Activated T-helper 1 cell treated with Interleukin-2 at 50 U/mL for 16 hours (primary cell): ENCODE results near the gene BPGM.
"Not testable (repeated sequence)": the region's sequence is repeated elsewhere in the genome, so short reads cannot be mapped to it uniquely, and the experiment has no call there.

ENCODE experiments used
- DNase-seq: peaks from one replicate; pipeline ENCODE4 v3.0.0-alpha.2; 2020; ENCODE audit warnings: low read depth

Gene BPGM

GRCh38 chr7:134632052-134632451 lies 14.6 kb upstream of the BPGM start:
- no peak for DNase-seq

- DNase-seq: no peak
Measured at GRCh38 chr7:134632937-134633540, 13.6 kb upstream of the BPGM start.

GRCh38 chr7:134636008-134636449 lies 10.6 kb upstream of the BPGM start:
- DNase-seq: no peak

- no peak for DNase-seq
Measured at GRCh38 chr7:134637441-134637840, 9.2 kb upstream of the BPGM start.

- no peak for DNase-seq
Measured at GRCh38 chr7:134637934-134638719, 8.5 kb upstream of the BPGM start.

- no peak for DNase-seq
Measured at GRCh38 chr7:134639061-134639460, 7.6 kb upstream of the BPGM start.

- DNase-seq: no peak
Measured at GRCh38 chr7:134639683-134640279, 6.9 kb upstream of the BPGM start.

- no peak for DNase-seq
Measured at GRCh38 chr7:134640842-134641715, 5.6 kb upstream of the BPGM start.

GRCh38 chr7:134641981-134642380 lies 4.7 kb upstream of the BPGM start:
- not testable (repeated sequence) for DNase-seq

- DNase-seq: no peak
Measured at GRCh38 chr7:134643131-134643530, 3.5 kb upstream of the BPGM start.

GRCh38 chr7:134645478-134645877 lies 1.2 kb upstream of the BPGM start:
- DNase-seq: no peak

- no peak for DNase-seq
Measured at GRCh38 chr7:134645935-134646334, 718 bp upstream of the BPGM start.

GRCh38 chr7:134648456-134648855 lies 1.8 kb downstream of the BPGM start:
- DNase-seq: no peak

GRCh38 chr7:134649226-134649775 lies 2.6 kb downstream of the BPGM start:
- DNase-seq: no peak

- no peak for DNase-seq
Measured at GRCh38 chr7:134651991-134652390, 5.3 kb downstream of the BPGM start.

GRCh38 chr7:134654104-134654775 lies 7.6 kb downstream of the BPGM start:
- no peak for DNase-seq

GRCh38 chr7:134657526-134657925 lies 10.9 kb downstream of the BPGM start:
- DNase-seq: no peak

GRCh38 chr7:134660242-134660785 lies 13.7 kb downstream of the BPGM start:
- no peak for DNase-seq

- no peak for DNase-seq
Measured at GRCh38 chr7:134660961-134661376, 14.3 kb downstream of the BPGM start.

GRCh38 chr7:134662166-134662870 lies 15.7 kb downstream of the BPGM start:
- no peak for DNase-seq

GRCh38 chr7:134662871-134663205 lies 16.2 kb downstream of the BPGM start:
- no peak for DNase-seq
